Measurements from ENCODE around the gene CPT1B.

The CPT1B gene

GRCh38 chr22:50612528-50613221, 34.4 kb upstream of the CPT1B start:
- no peak overlapping the region for H3K4me3 ChIP-seq (ENCODE audit: low read depth, low read length)
- TF ChIP-seq CTCF (IDR thresholded peaks at IDR 0.05; ENCODE audit: control insufficient read depth, extremely low read depth, insufficient read depth), result no peak
- no peak for DNase-seq (ENCODE audit: low read depth)

- DNase-seq (ENCODE audit: low read depth), result no peak
- no peak overlapping the region for H3K4me3 ChIP-seq (ENCODE audit: low read depth, low read length)
- no peak for TF ChIP-seq CTCF (IDR thresholded peaks at IDR 0.05; ENCODE audit: control insufficient read depth, extremely low read depth, insufficient read depth)
Observed at GRCh38 chr22:50612168-50612527, 33.9 kb upstream of the CPT1B start.

- H3K4me3 ChIP-seq (ENCODE audit: low read depth, low read length), result no peak overlapping the region
- no peak for TF ChIP-seq CTCF (IDR thresholded peaks at IDR 0.05; ENCODE audit: control insufficient read depth, extremely low read depth, insufficient read depth)
- no peak for DNase-seq (ENCODE audit: low read depth)
Observed at GRCh38 chr22:50611341-50612060, 33.3 kb upstream of the CPT1B start.

GRCh38 chr22:50610581-50610980, 32.4 kb upstream of the CPT1B start:
- TF ChIP-seq CTCF (IDR thresholded peaks at IDR 0.05; ENCODE audit: control insufficient read depth, extremely low read depth, insufficient read depth), result no peak
- no peak overlapping the region for H3K4me3 ChIP-seq (ENCODE audit: low read depth, low read length)
- no peak for DNase-seq (ENCODE audit: low read depth)

GRCh38 chr22:50610041-50610451, 31.8 kb upstream of the CPT1B start:
- TF ChIP-seq CTCF (IDR thresholded peaks at IDR 0.05; ENCODE audit: control insufficient read depth, extremely low read depth, insufficient read depth), result no peak
- DNase-seq (ENCODE audit: low read depth), result no peak
- H3K4me3 ChIP-seq (ENCODE audit: low read depth, low read length), result no peak overlapping the region

GRCh38 chr22:50609599-50609998, 31.4 kb upstream of the CPT1B start:
- no peak for DNase-seq (ENCODE audit: low read depth)
- TF ChIP-seq CTCF (IDR thresholded peaks at IDR 0.05; ENCODE audit: control insufficient read depth, extremely low read depth, insufficient read depth), result no peak
- H3K4me3 ChIP-seq (ENCODE audit: low read depth, low read length), result no peak overlapping the region

Measured in LNCaP clone FGC (cell line).